Spleen (tissue), 10 donors: ENCODE data around the gene HNRNPR. TPM values are rescaled to one million over a fixed set of nuclear protein-coding genes. Genes with fewer than 3 reads are reported as not detected.

ENCODE experiments used
- polyA plus RNA-seq, 3 donors: library from polyadenylated mRNA; stranded (reverse); fragments of 200-250 nt; gene quantifications; one replicate each; pipeline ENCODE4 v1.2.1, GENCODE V29; 2013
- total RNA-seq, 7 donors: library from RNA; depleted of rRNA in 3 of 7; stranded (reverse); fragments of >200 nt in 3 of 7; fragmentation: NEBNext Ultra II Directional in 4 of 7; extraction: Animal tissue kit (Norgen Biotek cat#: 25700) in 4 of 7; gene quantifications; one replicate each; pipeline versions ENCODE4 v1.1.0 to v1.2.1, GENCODE V29; 2016 to 2021
- donor health status: healthy with polysubstance abuse.
- donor health status: DM: no; HTN: no; CAD: no; lungs with moderate emphysema.
- donor health status: DM: no; HTN: no; CAD: no.
- donor health status: Bipolar disorder and iron deficiency.
- donor health status: healthy.
- donor health status: DM: no; HTN: no; CAD: no.
- donor health status: DM: yes; HTN: yes; CAD: no.

HNRNPR gene
- total and polyA plus RNA-seq, 10 donors: 58.2 to 143 (median 95.6) TPM

Other genes starting within 250 kb of the HNRNPR start
- gene LUZP1, start 175.4 kb downstream of the HNRNPR start, total RNA-seq: 10 to 100 TPM; 25.4 to 51.6 (median 36.8) TPM
- gene LUZP1, start 175.4 kb downstream of the HNRNPR start, polyA plus RNA-seq: 1 to 10 TPM; 1.7 to 5.1 (median 1.9) TPM
- under 1 TPM in 1 of 7 donors, not detected in 6; 0.13 TPM for gene HTR1D, start 126.8 kb downstream of the HNRNPR start, total RNA-seq
- gene HTR1D, start 126.8 kb downstream of the HNRNPR start, polyA plus RNA-seq: not detected
- gene ZNF436, start 25.6 kb upstream of the HNRNPR start, total RNA-seq: 10 to 100 TPM; 15.3 to 32.1 (median 20.3) TPM
- 1 to 10 TPM; 2.8 to 5.5 (median 3.4) TPM for gene ZNF436, start 25.6 kb upstream of the HNRNPR start, polyA plus RNA-seq
- 10 to 100 TPM in 4 of 7 donors, 1 to 10 TPM in 3; 9.1 to 19.6 (median 17.6) TPM for gene TCEA3, start 80.5 kb upstream of the HNRNPR start, total RNA-seq
- 10 to 100 TPM in 1 of 3 donors, 1 to 10 TPM in 2; 4.6 to 11.0 (median 6.6) TPM for gene TCEA3, start 80.5 kb upstream of the HNRNPR start, polyA plus RNA-seq
- gene ASAP3, start 139.9 kb upstream of the HNRNPR start, total RNA-seq: 10 to 100 TPM in 4 of 7 donors, 1 to 10 TPM in 3; 7.7 to 13.8 (median 10.5) TPM
- 1 to 10 TPM; 2.9 to 7.4 (median 3.0) TPM for gene ASAP3, start 139.9 kb upstream of the HNRNPR start, polyA plus RNA-seq
- 10 to 100 TPM in 2 of 7 donors, 1 to 10 TPM in 5; 3.4 to 18.9 (median 8.4) TPM for gene E2F2, start 186.9 kb upstream of the HNRNPR start, total RNA-seq
- 1 to 10 TPM in 2 of 3 donors, under 1 TPM in 1; 0.89 to 2.3 (median 1.5) TPM for gene E2F2, start 186.9 kb upstream of the HNRNPR start, polyA plus RNA-seq
- 100 to 1,000 TPM in 1 of 7 donors, 10 to 100 TPM in 6; 49.5 to 122 (median 65.4) TPM for gene ID3, start 215.2 kb upstream of the HNRNPR start, total RNA-seq
- gene ID3, start 215.2 kb upstream of the HNRNPR start, polyA plus RNA-seq: 100 to 1,000 TPM in 2 of 3 donors, 10 to 100 TPM in 1; 59.8 to 118 (median 109) TPM